GM12878 (cell line): Measurements from ENCODE around the gene RNU6-1. TPM values are rescaled to one million over a fixed set of nuclear protein-coding genes. Genes with fewer than 3 reads are reported as not detected.

Experiments
- ATAC-seq: fragments of 200-7000 bp; cut with Tn5 transposase; 3 replicates; pipeline ENCODE4 v1.9.1; 2020; ENCODE audit warnings: mild to moderate bottlenecking, moderate library complexity
- BruUV-seq: library from RNA; stranded (reverse); fragments of 400-500 nt; replicated peaks from 2 replicates; lab custom pipeline; 2021; lab: Mats Ljungman, UMichigan
- CTCF ChIA-PET: fragments of 300-600 bp; sonication (Branson Sonifier 250); formaldehyde crosslinking; extraction: SDS; loops from one replicate; lab custom pipeline; 2021; ENCODE audit warnings: inconsistent platforms; lab: Yijun Ruan, JAX
- POLR2A ChIA-PET: fragments of 350-600 bp; formaldehyde crosslinking; extraction: SDS; loops from one replicate; lab custom pipeline; 2021; ENCODE audit warnings: inconsistent platforms; lab: Charles Lee
- RAD21 ChIA-PET: fragments of 300-600 bp; sonication (Branson Sonifier 250); formaldehyde crosslinking; loops from one replicate; lab custom pipeline; 2023; ENCODE audit warnings: antibody characterized with exemption; ENCODE audit not compliant: unreplicated experiment; lab: Charles Lee
- SMC1A ChIA-PET: fragments of 300-600 bp; sonication (Branson Sonifier 250); formaldehyde crosslinking; loops from one replicate; lab custom pipeline; 2023; ENCODE audit not compliant: unreplicated experiment, uncharacterized antibody; lab: Charles Lee
- DNase-seq: peaks from one replicate; pipeline ENCODE4 v3.0.0-alpha.2; 2011; ENCODE audit warnings: low read depth, low spot score
- FAIRE-seq: peaks from 3 replicates; lab custom pipeline; 2011; peaks lifted over from hg19 to GRCh38; lab: Jason Lieb, UNC
- H2AFZ ChIP-seq: 2 replicates; pipeline ENCODE4 v1.6.0; 2011; ENCODE audit warnings: low read depth, low read length, control low read depth; ENCODE audit not compliant: control insufficient read depth
- H3K27ac ChIP-seq: 2 replicates; pipeline ENCODE4 v1.5.1; 2011; ENCODE audit warnings: control low read depth; ENCODE audit not compliant: control insufficient read depth, insufficient read depth
- H3K27me3 ChIP-seq, 2 experiments: replicated peaks in 1 of 2; 2 replicates each; pipeline versions ENCODE4 v1.6.0 to v1.6.1; 2011; ENCODE audit warnings: low read length in 1 of 2; ENCODE audit not compliant: control insufficient read depth in 2 of 2, insufficient read depth in 2 of 2
- H3K36me3 ChIP-seq, 2 experiments: 2 replicates each; pipeline ENCODE4 v1.5.1; 2011; ENCODE audit warnings: low read length in 1 of 2; ENCODE audit not compliant: control insufficient read depth in 2 of 2, insufficient read depth in 2 of 2
- H3K4me1 ChIP-seq: 2 replicates; pipeline ENCODE4 v1.6.1; 2011; ENCODE audit warnings: mild to moderate bottlenecking, low read length, moderate library complexity, mixed read lengths; ENCODE audit not compliant: control insufficient read depth, insufficient read depth
- H3K4me2 ChIP-seq: 2 replicates; pipeline ENCODE4 v1.6.0; 2011; ENCODE audit warnings: control low read depth; ENCODE audit not compliant: control insufficient read depth, insufficient read depth
- H3K4me3 ChIP-seq: fragments of 200-600 bp; sonication (generic); 2 replicates; pipeline ENCODE4 v1.5.1; 2016
- H3K79me2 ChIP-seq: 2 replicates; pipeline ENCODE4 v1.6.0; 2011; ENCODE audit warnings: low read length; ENCODE audit not compliant: control insufficient read depth, insufficient read depth
- H3K9ac ChIP-seq: 2 replicates; pipeline ENCODE4 v1.8.0; 2011; ENCODE audit warnings: low read length, control low read depth, mixed read lengths; ENCODE audit not compliant: control insufficient read depth, insufficient read depth
- H3K9me3 ChIP-seq: replicated peaks from 3 replicates; pipeline ENCODE4 v1.5.1; 2011; ENCODE audit warnings: mild to moderate bottlenecking, low read length; ENCODE audit not compliant: control insufficient read depth, insufficient read depth
- H4K20me1 ChIP-seq: 2 replicates; pipeline ENCODE4 v1.6.0; 2011; ENCODE audit not compliant: control insufficient read depth, insufficient read depth
- ESRRA ChIP-seq: IDR thresholded peaks from 2 replicates; pipeline ENCODE4 v1.6.1; 2012; ENCODE audit warnings: mild to moderate bottlenecking, low read length, improper control_type of control experiment
- MEF2B ChIP-seq: fragments of 450-650 bp; IDR thresholded peaks from 2 replicates; pipeline ENCODE4 v1.6.1; 2018; ENCODE audit warnings: mild to moderate bottlenecking, moderate library complexity; ENCODE audit not compliant: partially characterized antibody, poor library complexity, severe bottlenecking
- NFYA ChIP-seq: IDR thresholded peaks from 2 replicates; pipeline ENCODE4 v1.6.1; 2011; ENCODE audit warnings: low read depth, mild to moderate bottlenecking, low read length, improper control_type of control experiment, borderline replicate concordance
- PAX8 ChIP-seq: fragments of 450-650 bp; IDR thresholded peaks from 2 replicates; pipeline ENCODE4 v1.6.1; 2017; ENCODE audit warnings: mild to moderate bottlenecking, moderate library complexity
- RB1 ChIP-seq: fragments of 450-650 bp; formaldehyde crosslinking; IDR thresholded peaks from 2 replicates; pipeline ENCODE4 v1.6.1; 2017; ENCODE audit warnings: mild to moderate bottlenecking, borderline replicate concordance
- TCF7 ChIP-seq: IDR thresholded peaks from 2 replicates; pipeline ENCODE4 v1.6.1; 2014; ENCODE audit warnings: antibody characterized with exemption, borderline replicate concordance
- whole genome bisulfite sequencing: methylation state at CpG from one replicate; pipeline ENCODE4 v1.1.6; 2016; ENCODE audit warnings: low lambda C conversion rate; ENCODE audit not compliant: insufficient replicate concordance, insufficient coverage; ENCODE audit errors: missing lambda C conversion rate; 5-methylcytosine and 5-hydroxymethylcytosine counted together
- in situ Hi-C: fragments of 300-500 bp; cut with MboI; formaldehyde crosslinking; loops from 9 replicates; pipeline ENCODE4 v1.14.3; 2018; ENCODE audit warnings: mixed read lengths
- intact Hi-C: fragments of 100-400 bp; cut with micrococcal nuclease; formaldehyde crosslinking; loops from one replicate; pipeline ENCODE4 v1.14.2; 2022; ENCODE audit not compliant: unreplicated experiment
- polyA plus RNA-seq, 11 experiments: library from polyadenylated mRNA; depleted of rRNA in 4 of 11; unstranded in 6 of 11; stranded (reverse) in 5 of 11; fragments of >200 nt; fragmentation: Nextera tagmentation in 4 of 11; fragmentation: Illumina TruSeq in 1 of 11; extraction: Ambion mirVana in 4 of 11; extraction: Trizol in 1 of 11; gene quantifications; 1 replicate in 1 of 11; 2 replicates in 10 of 11; pipeline versions ENCODE4 v1.2.1 to v1.2.3, GENCODE V29; 2011 to 2016; ENCODE audit warnings: inconsistent platforms in 2 of 11, missing spikeins in 2 of 11, low read depth in 1 of 11
- total RNA-seq, 4 experiments: library from RNA; depleted of rRNA in 3 of 4; stranded (reverse); fragments of >200 nt in 3 of 4; fragmentation: Illumina TruSeq in 1 of 4; extraction: Trizol in 1 of 4; gene quantifications; 2 replicates each; pipeline versions ENCODE4 v1.2.1 to v1.2.3, GENCODE V29; 2013 to 2021
- TF ChIP-seq, protein P1 (sequence below): IDR thresholded peaks from 2 replicates; pipeline ENCODE4 v1.6.1; 2012; ENCODE audit warnings: improper control_type of control experiment, low read depth, low read length; ENCODE audit not compliant: insufficient replicate concordance
- TF ChIP-seq, protein P2 (sequence below): fragments of 450-650 bp; IDR thresholded peaks from 2 replicates; pipeline ENCODE4 v1.6.1; 2016; ENCODE audit warnings: mild to moderate bottlenecking
- TF ChIP-seq, protein P3 (sequence below): fragments of 450-650 bp; IDR thresholded peaks from 2 replicates; pipeline ENCODE4 v1.6.1; 2018; ENCODE audit warnings: borderline replicate concordance, mild to moderate bottlenecking; ENCODE audit not compliant: partially characterized antibody
- TF ChIP-seq, protein P4 (sequence below): fragments of 150-350 bp; IDR thresholded peaks from 2 replicates; pipeline ENCODE4 v1.6.1; 2016; ENCODE audit warnings: low read depth, low read length

The RNU6-1 gene
- total and polyA plus RNA-seq, 10 of the 15 experiments (the other 5 are each of a cell fraction or from before 2014, with no cell fraction given): not detected

DNA sequence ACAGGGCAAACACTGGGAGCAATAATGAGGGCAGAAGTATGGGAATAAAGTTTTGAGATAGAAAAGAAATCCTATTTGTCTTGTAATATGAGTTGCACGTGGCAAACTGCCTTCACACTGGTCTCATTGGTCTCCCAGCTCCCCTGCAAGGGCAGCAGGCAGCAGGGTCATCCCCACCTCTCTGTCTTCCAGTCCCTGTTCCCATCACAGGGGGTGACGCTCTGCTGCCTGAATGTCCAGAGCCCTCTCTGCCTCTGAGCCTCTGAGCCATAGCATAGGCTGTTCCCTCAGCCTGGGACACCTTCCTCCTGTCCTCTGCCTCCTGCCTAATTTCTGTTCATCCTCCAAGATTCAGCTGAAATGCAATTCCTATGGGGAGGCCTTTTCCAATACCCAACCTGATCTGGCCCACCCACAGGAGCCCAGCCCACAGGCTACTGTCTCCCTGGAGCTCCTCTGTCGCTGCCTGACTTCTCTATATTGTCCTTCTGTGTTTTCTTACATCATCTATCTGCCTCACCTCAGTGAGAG lies 26.7 kb downstream of the RNU6-1 start (continued):
- TF ChIP-seq NFYA (no peak), TCF7 (no peak)
- TF ChIP-seq, protein P1, sequence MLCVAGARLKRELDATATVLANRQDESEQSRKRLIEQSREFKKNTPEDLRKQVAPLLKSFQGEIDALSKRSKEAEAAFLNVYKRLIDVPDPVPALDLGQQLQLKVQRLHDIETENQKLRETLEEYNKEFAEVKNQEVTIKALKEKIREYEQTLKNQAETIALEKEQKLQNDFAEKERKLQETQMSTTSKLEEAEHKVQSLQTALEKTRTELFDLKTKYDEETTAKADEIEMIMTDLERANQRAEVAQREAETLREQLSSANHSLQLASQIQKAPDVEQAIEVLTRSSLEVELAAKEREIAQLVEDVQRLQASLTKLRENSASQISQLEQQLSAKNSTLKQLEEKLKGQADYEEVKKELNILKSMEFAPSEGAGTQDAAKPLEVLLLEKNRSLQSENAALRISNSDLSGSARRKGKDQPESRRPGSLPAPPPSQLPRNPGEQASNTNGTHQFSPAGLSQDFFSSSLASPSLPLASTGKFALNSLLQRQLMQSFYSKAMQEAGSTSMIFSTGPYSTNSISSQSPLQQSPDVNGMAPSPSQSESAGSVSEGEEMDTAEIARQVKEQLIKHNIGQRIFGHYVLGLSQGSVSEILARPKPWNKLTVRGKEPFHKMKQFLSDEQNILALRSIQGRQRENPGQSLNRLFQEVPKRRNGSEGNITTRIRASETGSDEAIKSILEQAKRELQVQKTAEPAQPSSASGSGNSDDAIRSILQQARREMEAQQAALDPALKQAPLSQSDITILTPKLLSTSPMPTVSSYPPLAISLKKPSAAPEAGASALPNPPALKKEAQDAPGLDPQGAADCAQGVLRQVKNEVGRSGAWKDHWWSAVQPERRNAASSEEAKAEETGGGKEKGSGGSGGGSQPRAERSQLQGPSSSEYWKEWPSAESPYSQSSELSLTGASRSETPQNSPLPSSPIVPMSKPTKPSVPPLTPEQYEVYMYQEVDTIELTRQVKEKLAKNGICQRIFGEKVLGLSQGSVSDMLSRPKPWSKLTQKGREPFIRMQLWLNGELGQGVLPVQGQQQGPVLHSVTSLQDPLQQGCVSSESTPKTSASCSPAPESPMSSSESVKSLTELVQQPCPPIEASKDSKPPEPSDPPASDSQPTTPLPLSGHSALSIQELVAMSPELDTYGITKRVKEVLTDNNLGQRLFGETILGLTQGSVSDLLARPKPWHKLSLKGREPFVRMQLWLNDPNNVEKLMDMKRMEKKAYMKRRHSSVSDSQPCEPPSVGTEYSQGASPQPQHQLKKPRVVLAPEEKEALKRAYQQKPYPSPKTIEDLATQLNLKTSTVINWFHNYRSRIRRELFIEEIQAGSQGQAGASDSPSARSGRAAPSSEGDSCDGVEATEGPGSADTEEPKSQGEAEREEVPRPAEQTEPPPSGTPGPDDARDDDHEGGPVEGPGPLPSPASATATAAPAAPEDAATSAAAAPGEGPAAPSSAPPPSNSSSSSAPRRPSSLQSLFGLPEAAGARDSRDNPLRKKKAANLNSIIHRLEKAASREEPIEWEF: no peak

DNA sequence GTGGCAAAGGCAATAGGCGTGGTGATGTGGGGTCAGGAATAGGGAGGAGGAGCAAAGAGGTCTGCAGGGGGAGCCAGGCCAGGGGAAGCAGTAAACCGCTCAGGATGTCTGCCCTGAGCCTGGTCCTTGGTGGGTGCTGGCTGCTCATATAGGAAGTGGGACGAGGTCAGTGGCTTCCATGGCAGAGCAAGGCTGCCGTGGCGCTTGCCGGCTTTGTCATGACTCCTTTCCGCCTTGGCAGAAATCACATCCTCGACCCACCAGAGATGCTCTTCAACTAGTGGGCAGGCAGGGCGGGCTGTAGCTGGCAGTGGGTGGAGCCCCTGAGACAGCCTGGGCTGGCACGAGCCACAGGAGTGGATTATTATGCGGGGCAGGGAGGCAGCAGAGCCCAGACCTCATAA lies 27.6 kb downstream of the RNU6-1 start:
- in situ Hi-C loops: no loop called here
- ChIA-PET CTCF (no interaction called here), SMC1A (no interaction called here), POLR2A (no interaction called here), RAD21 (no interaction called here)
- Histone ChIP-seq H3K4me2 (no peak overlapping the region), H3K4me3 (no peak overlapping the region), H3K79me2 (no peaks in the 10 kb centered on the region), H3K27ac (no peak overlapping the region), H3K36me3 (no peaks in the 10 kb centered on the region; a peak in 1 of 4 replicates), H3K27me3 (no peaks in the 10 kb centered on the region), H3K9ac (no peak overlapping the region), H2AFZ (no peak overlapping the region), H4K20me1 (no peaks in the 10 kb centered on the region; the same call in 1 of the 2 replicates), H3K9me3 (no peaks in the 10 kb centered on the region), H3K4me1 (no peaks in the 10 kb centered on the region)
- no peak for ATAC-seq
- intact Hi-C loops: no loop called here
- BruUV-seq: no TSS peak
- 39% methylated on average over 10 of the region's 11 CpGs for WGBS
- no peak for FAIRE-seq
- no peak for DNase-seq
- no peak for TF ChIP-seq PAX8
- TF ChIP-seq ESRRA: no peak
- TF ChIP-seq, protein P2, sequence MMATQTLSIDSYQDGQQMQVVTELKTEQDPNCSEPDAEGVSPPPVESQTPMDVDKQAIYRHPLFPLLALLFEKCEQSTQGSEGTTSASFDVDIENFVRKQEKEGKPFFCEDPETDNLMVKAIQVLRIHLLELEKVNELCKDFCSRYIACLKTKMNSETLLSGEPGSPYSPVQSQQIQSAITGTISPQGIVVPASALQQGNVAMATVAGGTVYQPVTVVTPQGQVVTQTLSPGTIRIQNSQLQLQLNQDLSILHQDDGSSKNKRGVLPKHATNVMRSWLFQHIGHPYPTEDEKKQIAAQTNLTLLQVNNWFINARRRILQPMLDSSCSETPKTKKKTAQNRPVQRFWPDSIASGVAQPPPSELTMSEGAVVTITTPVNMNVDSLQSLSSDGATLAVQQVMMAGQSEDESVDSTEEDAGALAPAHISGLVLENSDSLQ: no peak
- TF ChIP-seq, protein P3, sequence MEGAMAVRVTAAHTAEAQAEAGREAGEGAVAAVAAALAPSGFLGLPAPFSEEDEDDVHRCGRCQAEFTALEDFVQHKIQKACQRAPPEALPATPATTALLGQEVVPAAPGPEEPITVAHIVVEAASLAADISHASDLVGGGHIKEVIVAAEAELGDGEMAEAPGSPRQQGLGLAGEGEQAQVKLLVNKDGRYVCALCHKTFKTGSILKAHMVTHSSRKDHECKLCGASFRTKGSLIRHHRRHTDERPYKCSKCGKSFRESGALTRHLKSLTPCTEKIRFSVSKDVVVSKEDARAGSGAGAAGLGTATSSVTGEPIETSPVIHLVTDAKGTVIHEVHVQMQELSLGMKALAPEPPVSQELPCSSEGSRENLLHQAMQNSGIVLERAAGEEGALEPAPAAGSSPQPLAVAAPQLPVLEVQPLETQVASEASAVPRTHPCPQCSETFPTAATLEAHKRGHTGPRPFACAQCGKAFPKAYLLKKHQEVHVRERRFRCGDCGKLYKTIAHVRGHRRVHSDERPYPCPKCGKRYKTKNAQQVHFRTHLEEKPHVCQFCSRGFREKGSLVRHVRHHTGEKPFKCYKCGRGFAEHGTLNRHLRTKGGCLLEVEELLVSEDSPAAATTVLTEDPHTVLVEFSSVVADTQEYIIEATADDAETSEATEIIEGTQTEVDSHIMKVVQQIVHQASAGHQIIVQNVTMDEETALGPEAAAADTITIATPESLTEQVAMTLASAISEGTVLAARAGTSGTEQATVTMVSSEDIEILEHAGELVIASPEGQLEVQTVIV: no peak
- no peak for TF ChIP-seq RB1
- TF ChIP-seq, protein P4, sequence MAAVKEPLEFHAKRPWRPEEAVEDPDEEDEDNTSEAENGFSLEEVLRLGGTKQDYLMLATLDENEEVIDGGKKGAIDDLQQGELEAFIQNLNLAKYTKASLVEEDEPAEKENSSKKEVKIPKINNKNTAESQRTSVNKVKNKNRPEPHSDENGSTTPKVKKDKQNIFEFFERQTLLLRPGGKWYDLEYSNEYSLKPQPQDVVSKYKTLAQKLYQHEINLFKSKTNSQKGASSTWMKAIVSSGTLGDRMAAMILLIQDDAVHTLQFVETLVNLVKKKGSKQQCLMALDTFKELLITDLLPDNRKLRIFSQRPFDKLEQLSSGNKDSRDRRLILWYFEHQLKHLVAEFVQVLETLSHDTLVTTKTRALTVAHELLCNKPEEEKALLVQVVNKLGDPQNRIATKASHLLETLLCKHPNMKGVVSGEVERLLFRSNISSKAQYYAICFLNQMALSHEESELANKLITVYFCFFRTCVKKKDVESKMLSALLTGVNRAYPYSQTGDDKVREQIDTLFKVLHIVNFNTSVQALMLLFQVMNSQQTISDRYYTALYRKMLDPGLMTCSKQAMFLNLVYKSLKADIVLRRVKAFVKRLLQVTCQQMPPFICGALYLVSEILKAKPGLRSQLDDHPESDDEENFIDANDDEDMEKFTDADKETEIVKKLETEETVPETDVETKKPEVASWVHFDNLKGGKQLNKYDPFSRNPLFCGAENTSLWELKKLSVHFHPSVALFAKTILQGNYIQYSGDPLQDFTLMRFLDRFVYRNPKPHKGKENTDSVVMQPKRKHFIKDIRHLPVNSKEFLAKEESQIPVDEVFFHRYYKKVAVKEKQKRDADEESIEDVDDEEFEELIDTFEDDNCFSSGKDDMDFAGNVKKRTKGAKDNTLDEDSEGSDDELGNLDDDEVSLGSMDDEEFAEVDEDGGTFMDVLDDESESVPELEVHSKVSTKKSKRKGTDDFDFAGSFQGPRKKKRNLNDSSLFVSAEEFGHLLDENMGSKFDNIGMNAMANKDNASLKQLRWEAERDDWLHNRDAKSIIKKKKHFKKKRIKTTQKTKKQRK: no peak
- TF ChIP-seq MEF2B: no peak
